HG03039 (cell line): ENCODE measurements around the gene XIRP2.

Experiments used
- ATAC-seq: cut with Tn5 transposase; IDR thresholded peaks from one replicate; pipeline ENCODE4 v1.9.1; 2021; ENCODE audit warnings: mild to moderate bottlenecking, moderate library complexity; ENCODE audit not compliant: unreplicated experiment

XIRP2 gene, protein sequence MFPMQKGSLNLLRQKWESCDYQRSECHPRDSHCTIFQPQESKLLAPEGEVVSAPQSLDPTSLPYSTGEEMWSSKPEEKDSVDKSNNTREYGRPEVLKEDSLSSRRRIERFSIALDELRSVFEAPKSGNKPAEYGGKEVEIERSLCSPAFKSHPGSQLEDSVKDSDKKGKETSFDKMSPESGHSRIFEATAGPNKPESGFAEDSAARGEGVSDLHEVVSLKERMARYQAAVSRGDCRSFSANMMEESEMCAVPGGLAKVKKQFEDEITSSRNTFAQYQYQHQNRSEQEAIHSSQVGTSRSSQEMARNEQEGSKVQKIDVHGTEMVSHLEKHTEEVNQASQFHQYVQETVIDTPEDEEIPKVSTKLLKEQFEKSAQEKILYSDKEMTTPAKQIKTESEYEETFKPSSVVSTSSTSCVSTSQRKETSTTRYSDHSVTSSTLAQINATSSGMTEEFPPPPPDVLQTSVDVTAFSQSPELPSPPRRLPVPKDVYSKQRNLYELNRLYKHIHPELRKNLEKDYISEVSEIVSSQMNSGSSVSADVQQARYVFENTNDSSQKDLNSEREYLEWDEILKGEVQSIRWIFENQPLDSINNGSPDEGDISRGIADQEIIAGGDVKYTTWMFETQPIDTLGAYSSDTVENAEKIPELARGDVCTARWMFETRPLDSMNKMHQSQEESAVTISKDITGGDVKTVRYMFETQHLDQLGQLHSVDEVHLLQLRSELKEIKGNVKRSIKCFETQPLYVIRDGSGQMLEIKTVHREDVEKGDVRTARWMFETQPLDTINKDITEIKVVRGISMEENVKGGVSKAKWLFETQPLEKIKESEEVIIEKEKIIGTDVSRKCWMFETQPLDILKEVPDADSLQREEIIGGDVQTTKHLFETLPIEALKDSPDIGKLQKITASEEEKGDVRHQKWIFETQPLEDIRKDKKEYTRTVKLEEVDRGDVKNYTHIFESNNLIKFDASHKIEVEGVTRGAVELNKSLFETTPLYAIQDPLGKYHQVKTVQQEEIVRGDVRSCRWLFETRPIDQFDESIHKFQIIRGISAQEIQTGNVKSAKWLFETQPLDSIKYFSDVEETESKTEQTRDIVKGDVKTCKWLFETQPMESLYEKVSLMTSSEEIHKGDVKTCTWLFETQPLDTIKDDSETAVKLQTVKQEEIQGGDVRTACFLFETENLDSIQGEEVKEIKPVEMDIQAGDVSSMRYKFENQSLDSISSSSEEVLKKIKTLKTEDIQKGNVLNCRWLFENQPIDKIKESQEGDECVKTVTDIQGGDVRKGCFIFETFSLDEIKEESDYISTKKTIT (N-terminal part only)

DNA sequence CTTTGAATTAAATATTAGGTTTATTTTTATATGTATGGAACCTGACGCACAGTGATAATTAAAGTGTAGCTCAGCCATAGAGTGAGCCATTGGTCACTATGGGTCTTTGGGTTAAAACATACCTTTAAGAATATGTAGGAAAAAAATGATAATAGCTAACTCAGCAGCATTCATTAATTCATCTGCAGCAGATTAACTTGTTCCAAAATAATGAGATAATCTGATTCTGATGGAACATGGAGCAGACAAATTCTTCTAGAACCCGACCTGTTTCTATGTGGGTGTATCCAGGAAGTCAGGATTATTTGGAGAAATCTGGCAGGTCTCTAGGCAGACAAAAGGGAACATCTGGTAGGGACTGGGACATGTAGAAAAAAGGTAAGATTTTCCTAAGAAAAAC, at the start of gene XIRP2:
Gene XIRP2, plus strand, starts transcription at position 301 of the 400 bp plus-strand sequence. CDS start 15,003 bp downstream, outside the sequence.
- ATAC-seq: no peak

DNA sequence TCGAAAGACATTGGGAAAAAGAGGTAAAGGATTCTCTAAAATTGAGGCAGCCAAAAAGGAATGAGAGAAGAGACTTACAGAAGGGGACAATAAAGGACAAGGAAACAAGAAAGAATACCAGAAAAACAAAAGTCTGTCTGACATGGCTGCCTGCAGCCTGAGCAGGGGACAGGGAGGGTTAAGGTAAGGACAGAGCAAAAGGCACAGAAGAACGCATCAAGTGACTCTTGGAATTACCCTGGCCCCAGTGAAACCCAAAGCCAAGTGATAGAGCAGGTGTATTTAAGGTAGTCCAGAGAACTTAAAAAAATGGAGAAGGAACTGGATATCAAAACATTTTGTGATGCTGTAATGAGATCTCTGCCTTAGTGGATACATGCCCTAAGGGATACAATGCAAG, 47.1 kb upstream of the XIRP2 start:
- no peak for ATAC-seq

DNA sequence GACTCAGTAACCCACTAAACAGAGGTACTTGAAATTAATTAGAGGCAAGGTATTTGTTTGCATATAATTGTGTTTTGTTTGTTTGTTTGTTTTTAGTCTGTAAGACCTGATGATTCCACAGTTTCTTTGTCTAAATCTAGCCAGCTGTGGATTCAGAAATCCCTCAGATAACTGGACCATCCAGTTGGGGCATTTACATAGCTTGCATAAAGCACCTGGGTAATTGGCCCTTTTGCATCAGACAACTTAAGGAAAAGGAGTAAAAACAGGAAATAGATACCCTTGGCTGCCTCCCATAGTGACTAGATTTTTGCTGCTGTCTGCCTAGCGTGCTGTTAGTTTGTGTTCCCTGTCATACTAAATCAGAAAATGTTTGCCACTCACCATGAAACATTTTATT, 46.6 kb upstream of the XIRP2 start:
- ATAC-seq: no peak

DNA sequence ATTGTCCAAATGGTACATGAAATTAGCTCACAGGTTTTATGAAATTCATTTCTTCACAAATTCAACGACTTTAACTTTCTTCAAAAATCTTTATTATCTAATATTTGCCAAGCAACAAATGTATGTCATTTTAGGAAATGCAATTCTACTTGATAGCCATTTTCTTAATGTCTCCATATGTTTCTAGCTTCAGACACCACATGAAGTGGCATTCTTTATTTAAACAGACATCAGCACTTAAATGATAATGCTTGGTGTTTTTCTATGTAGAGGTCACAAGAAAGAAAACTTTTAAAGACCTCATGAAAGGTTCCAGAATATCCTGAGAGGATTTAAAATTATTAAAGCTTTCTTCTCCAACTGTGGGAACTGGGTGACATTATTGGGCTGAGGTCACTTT, 44.2 kb upstream of the XIRP2 start:
- no peak for ATAC-seq

DNA sequence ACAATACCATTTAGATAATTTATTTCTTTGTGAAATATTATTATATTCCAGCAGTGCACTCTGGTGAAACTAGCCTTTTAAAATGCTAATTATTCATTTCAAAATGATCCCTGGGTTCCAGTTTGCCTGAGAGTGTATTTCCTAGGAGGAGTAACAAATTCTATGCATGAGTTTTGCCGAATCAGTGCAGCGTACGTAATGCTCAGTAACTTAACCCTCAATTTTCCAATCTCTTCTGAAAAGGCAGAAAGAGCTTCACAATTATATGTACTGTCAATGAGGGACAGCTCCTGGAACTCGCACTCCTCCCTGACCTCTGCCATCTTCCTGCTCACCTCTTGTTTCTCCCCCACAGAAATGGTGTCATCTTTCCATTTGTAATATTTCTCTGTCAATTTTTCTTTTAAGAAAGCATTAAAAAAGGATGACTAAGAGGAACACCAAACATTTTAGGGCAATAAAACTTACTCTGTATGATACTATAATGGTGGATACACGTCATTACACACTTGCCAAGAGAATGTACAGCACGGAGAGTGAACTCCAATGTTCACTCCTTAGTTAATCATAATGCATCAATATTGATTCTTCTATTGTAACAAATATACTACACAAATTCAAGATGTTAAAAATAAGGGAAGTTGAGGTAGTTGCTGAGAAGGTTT, 25.7 kb upstream of the XIRP2 start:
- ATAC-seq: no peak

DNA sequence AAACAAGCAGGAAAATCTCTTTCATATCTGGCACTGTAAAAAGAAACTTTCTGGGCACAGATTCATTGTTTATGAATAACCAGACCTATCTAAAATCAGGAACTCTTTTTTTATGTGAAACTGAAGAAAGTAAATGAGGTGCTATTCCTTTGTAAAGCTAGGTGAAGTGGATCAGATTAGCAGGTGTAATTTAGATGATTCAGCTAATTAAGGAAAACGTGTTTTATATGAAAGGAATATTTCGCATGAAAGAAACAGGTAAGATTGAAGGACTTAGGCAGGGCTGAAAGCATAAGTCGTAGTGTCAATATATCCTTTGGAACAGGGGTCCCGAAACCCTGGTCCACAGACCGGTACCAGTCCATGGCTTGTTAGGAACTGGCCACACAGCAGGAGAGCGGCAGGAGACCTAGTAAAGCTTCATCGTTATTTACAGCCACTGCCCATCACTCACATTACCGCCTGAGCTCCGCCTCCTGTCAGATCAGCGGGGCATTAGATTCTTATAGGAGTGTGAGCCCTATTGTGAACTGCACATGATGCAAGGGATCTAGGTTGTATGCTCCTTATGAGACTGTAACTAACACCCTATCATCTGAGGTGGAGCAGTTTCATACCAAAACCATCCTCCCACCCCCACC, 20.3 kb upstream of the XIRP2 start:
- ATAC-seq: no peak

DNA sequence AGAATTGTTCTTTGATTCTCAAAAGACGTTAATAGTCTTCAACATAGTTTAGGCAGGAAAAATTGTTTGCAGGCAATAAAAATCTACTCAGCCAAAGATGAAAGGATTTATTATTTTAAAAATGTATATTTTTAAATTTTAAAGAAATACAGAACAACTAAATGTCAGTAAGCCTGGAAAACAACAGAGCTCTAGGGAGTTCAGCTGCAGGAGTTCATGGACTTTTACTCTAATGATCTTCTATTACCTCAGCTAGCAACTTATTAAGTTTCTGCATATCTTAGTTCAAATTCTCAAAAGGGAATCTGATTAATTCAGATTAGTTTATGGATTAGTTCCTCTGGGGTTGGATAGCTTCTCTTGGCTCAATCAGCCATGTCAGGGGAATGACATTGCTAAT, 17.9 kb upstream of the XIRP2 start:
- ATAC-seq: no peak

DNA sequence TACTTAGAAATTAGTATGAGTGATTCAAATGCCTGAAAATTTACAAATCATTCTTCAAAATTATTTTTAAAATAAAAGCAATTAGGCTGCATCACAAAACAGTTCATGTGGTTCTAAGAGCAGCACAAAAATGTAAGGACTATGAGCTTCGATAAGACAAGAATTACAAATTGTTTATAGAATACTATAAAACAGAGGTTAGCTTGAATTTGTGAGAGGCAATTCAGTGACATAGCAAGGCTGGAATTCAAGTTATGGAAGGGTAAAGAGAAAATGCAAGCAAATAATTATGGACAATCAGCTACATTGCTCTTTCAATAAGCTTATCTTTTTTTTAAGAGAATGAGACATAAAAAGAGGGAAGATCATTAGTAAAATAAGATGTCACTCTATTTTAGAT, 7.1 kb upstream of the XIRP2 start:
- no peak for ATAC-seq

DNA sequence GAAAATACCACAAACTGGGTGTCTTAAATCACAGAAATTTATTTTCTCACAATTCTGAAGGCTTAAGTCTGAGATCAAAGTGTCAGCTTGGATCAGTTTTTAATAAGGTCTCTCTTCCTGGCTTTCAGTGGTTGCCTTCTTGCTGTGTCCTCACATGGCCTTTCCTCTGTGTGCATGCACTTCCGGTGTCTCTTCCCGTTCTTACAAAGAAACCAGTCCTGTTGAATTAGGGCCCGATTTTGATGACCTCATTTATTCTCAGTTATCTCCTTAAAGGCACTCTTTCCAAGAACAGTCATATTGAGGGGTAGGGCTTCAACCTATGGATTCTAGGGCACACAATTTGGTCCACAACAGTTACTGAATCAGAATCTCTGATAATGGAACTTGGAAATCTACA, 5.4 kb upstream of the XIRP2 start:
- ATAC-seq: no peak

DNA sequence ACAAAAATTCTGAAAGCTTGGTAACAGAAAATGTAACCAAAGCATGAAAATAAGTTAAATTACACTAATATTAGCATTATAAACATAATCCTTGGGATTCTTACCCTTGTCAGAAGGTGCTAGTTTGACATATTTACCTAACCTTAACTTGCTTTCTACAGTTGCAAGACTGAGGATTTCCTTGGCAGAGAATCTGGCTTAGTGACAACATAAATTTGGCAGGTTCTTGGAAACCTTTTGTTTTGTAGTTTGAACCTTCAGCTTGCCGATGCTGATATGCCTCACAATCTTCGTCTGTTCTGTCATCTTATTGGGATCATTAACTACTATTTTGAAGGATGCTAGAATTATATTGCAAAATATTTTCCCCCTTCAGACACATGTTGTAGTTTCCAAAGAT, 3.4 kb downstream of the XIRP2 start:
- ATAC-seq: no peak

DNA sequence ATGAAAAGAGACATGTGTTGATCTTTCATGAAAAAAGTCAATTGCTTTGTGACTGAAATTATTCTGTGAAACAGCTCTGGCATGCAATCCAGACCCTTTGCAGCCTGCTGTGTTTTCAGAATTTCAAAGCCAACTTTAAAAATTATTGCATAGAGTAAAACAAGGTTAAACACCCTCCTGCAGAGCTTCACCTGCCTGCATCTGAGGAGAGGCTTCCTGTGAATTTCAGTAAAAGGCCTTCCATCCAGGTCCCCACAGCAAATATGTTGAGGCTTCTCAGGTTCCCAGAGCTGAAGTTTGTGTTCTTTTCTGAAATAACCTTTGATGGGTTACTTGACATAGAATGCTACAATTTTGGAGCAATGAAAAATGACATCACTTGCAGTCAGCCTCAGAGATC, 4.1 kb downstream of the XIRP2 start:
- ATAC-seq: no peak

DNA sequence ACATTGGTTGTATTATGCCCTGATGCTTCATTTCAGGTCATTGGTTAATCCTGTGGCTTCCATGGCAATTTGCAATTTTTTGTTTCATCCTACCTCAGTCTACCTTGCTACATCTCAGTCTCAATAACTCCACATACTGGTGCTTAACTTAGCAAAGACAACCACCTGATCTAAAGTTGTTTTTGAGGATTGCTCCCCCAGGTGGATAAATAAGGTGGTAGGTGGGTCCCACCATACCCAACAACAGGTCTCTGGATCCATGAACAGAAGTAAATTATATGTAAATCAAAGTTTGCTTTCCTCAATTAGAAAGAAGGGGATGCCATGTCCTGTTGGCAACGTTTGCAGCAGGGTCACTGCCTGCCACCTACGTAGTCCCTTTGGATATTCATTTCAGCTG, 7.0 kb downstream of the XIRP2 start:
- no peak for ATAC-seq

DNA sequence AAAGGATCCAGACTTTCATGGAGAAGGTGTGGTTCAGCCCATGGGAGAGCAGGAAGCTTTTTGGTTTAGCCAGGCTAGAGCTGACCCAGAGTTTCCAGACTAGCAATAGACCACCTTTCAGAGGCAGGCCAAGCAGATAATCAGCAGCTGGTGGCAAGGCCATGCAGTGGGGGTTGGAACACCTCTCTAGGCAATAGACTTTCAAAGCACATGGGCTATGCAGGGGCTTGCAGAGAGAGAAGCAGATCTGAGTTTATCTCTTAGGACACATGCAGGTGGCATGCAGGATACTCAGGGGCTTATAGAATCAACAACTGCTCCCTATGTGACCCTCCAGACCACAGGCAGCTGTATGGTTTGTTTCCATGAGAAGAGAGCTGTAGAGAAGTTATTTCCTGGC, 9.4 kb downstream of the XIRP2 start:
- ATAC-seq: no peak

DNA sequence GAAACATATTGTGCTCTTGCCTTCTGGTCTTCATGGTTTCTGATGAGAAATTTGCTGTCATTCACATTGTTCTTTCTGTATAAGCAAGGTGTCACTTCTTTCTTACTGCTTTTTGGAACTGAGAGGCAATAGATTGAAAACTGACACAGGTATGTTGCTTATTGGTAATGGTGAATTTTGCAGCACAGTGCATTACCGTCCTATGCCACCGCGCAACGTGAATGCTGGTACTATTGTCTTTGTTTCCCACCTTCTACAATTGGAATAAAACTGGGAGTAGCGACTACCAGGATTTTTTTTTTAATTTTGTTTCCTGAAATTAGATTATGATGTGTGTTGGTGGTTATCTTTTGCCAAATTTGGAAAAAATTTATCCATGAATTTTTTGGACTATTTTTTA, 11.4 kb downstream of the XIRP2 start:
- no peak for ATAC-seq

DNA sequence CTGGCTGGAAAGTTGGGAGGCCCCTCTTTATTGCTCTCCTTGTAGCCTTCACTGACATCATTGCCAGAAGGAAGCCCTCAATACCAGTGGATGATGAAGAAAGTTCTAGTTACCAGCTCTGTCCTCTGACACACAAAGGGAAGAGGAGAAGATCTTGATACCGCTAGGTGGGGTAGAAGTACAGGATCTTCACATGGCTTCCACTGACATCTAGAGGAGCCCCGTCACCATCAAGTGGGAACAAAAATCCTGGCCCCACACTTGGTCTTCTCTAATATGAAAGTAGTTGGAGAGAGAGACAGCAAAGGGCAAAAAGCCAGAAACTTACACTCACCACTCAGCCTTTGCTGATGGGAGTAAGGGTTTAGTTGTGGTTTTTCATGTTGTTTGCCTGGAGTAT, 12.4 kb downstream of the XIRP2 start:
- ATAC-seq: no peak

DNA sequence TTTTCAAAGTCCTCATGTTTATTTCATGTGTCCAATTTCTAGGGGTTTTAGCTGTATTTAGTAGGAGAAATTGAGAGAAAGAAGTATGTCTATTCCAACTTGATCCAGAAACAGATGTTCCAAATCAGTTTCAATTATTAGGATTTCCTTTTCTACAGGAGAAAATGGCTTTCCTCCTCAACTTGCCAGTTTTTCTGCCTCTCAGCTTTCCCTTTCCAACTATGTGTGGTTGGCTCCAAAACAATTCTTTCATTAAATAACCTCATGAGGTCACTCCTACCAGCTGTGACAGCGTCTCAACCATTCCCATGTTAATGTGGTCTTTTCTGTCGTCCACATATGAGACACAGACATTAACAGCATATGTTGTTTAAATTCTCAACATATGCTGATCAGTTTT, 13.1 kb downstream of the XIRP2 start:
- no peak for ATAC-seq

DNA sequence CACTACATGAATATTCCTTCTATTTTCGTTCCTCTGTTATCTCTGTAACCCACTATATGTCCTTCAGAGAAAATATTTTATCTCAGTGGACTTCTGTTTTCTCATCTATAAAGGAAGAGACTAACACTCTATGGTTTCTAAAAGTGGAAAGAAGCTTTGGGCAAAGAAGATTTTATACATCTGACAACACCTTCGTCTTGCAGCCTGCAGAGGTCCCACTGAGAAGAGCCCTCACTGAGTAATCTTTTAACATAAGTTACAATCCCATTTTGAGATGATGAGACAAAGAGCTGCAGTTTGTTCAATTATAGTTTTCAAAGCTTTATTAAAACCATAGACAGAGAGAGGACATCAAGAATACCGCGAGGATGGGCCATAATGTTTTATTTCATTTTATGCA, 28.7 kb downstream of the XIRP2 start:
- no peak for ATAC-seq

DNA sequence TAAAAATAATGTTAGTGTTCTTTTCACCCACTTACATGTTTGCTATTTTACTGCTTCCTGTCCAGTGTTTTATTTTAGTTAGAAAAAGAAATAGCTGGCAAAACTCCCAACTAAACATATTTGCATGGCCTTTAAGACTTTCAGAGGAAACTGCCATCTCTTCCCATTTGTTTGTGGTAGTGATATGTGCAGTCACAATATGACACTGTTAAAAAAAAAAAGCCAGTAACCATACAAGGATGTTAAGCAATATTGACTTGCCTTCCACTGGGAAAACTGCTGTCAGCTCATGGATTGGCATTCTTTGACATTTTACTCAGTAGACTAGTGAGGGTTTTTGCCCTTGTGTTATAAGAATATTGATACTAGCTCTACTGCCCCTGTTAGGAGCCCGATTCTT, 29.1 kb downstream of the XIRP2 start:
- no peak for ATAC-seq

DNA sequence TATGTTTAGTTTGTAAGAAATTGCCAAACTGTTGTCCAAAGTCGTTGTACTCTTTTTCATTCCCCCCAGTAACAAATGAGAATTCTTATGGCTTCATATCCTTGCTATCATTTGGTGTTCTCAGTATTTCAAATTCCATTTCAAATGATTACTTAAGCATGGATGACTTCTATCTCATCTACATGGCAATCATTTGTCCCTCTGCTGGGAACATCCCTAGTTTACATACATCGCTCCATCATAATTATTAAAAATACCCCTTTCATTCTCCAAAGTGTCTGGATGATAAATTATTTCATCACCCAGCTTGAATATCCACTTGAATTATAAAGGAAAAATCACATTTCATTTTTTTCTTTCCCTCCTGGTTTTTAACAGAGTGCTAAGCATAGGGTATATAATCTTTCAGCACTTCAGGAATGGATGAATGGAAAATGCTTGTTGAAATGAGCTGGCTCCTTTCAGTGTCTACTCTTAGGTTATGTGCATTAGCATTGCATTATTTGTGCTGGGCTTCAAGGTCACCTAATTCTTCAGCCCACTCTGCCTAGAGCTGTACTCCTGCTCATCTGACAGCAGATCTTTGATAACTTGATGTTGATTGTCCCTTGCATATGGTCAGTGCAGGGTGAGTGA, 33.1 kb downstream of the XIRP2 start:
- ATAC-seq: no peak

DNA sequence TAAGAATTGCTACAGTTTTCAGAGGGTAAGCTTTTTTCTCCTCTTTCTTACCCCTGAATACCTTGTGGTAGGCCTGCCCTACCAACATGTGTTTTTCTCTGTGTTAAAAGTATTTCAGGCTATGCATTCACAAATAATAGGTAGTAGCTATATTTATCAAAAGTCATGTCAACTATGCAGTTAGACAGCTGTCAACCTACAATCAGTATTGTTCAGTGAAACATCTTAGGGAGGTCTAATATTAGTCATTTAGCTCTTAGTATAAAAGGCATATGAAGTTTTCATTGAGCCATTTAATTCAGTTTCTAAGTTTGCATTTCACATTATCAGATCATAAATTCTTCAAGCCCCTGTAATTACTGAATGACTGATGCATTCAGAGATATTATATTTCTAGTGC, 36.7 kb downstream of the XIRP2 start:
- ATAC-seq: no peak
